Liver (tissue), 9 donors: ENCODE data around the gene INO80. TPM values are rescaled to one million over a fixed set of nuclear protein-coding genes. Genes with fewer than 3 reads are reported as not detected.

Experiments
- DNase-seq: peaks from one replicate; pipeline ENCODE4 v3.0.0-alpha.2; 2017; ENCODE audit warnings: low spot score
- H3K27ac ChIP-seq, 2 donors: one replicate each; pipeline ENCODE4 v1.7.0; 2013; ENCODE audit warnings: inconsistent platforms in 2 of 2, low read length in 2 of 2, control low read depth in 1 of 2, low read depth in 1 of 2, mild to moderate bottlenecking in 1 of 2
- H3K27me3 ChIP-seq, 4 donors: one replicate each; pipeline versions ENCODE4 v1.6.1 to v1.7.0; 2013; ENCODE audit warnings: low read length in 3 of 4, inconsistent platforms in 1 of 4, mild to moderate bottlenecking in 1 of 4, moderate library complexity in 1 of 4; ENCODE audit not compliant: control insufficient read depth in 4 of 4, insufficient read depth in 4 of 4
- H3K36me3 ChIP-seq, 4 donors: one replicate each; pipeline versions ENCODE4 v1.6.1 to v1.7.0; 2013; ENCODE audit warnings: low read length in 3 of 4, mild to moderate bottlenecking in 3 of 4, low read depth in 1 of 4, moderate library complexity in 1 of 4; ENCODE audit not compliant: control insufficient read depth in 4 of 4, insufficient read depth in 3 of 4
- H3K4me1 ChIP-seq, 4 donors: one replicate each; pipeline versions ENCODE4 v1.6.1 to v1.7.0; 2013; ENCODE audit warnings: low read length in 3 of 4, mild to moderate bottlenecking in 3 of 4, moderate library complexity in 1 of 4; ENCODE audit not compliant: control insufficient read depth in 4 of 4, insufficient read depth in 4 of 4
- H3K4me3 ChIP-seq, 3 donors: one replicate each; pipeline versions ENCODE4 v1.6.1 to v1.7.0; 2013; ENCODE audit warnings: low read length in 3 of 3, control low read depth in 1 of 3, low read depth in 1 of 3, mild to moderate bottlenecking in 1 of 3
- H3K9ac ChIP-seq, 2 donors: one replicate each; pipeline ENCODE4 v1.7.0; 2013; ENCODE audit warnings: low read length in 2 of 2, mild to moderate bottlenecking in 2 of 2, moderate library complexity in 2 of 2, control low read depth in 1 of 2, low read depth in 1 of 2
- H3K9me3 ChIP-seq, 4 donors: one replicate each; pipeline versions ENCODE4 v1.6.1 to v1.7.0; 2013; ENCODE audit warnings: low read length in 3 of 4; ENCODE audit not compliant: control insufficient read depth in 4 of 4
- ATF3 ChIP-seq: IDR thresholded peaks from 2 replicates; pipeline ENCODE4 v1.6.1; 2016; ENCODE audit warnings: antibody characterized with exemption
- CTCF ChIP-seq: fragments of 150-350 bp; IDR thresholded peaks from 2 replicates; pipeline ENCODE4 v1.5.1; 2017; ENCODE audit warnings: improper control_type of control experiment, low read depth, low read length; ENCODE audit not compliant: missing input control
- EGR1 ChIP-seq, 2 donors: IDR thresholded peaks; 2 replicates each; pipeline ENCODE4 v1.6.1; 2016 to 2018; ENCODE audit warnings: antibody characterized with exemption in 2 of 2, low read depth in 2 of 2
- FOXA1 ChIP-seq: IDR thresholded peaks from 2 replicates; pipeline ENCODE4 v1.6.1; 2016; ENCODE audit warnings: antibody characterized with exemption
- FOXA2 ChIP-seq: IDR thresholded peaks from 2 replicates; pipeline ENCODE4 v1.6.1; 2016; ENCODE audit warnings: antibody characterized with exemption
- GABPA ChIP-seq, 2 donors: IDR thresholded peaks in 1 of 2; conservative IDR thresholded peaks in 1 of 2; 2 replicates each; pipeline ENCODE4 v1.6.1; 2016; ENCODE audit warnings: antibody characterized with exemption in 2 of 2, mild to moderate bottlenecking in 1 of 2, moderate library complexity in 1 of 2
- HNF4G ChIP-seq: IDR thresholded peaks from 2 replicates; pipeline ENCODE4 v1.6.1; 2016; ENCODE audit warnings: antibody characterized with exemption
- JUND ChIP-seq, 2 donors: IDR thresholded peaks; 2 replicates each; pipeline ENCODE4 v1.6.1; 2016; ENCODE audit warnings: antibody characterized with exemption in 2 of 2
- MAX ChIP-seq: IDR thresholded peaks from 2 replicates; pipeline ENCODE4 v1.6.1; 2016; ENCODE audit warnings: antibody characterized with exemption
- NR2F2 ChIP-seq: IDR thresholded peaks from 2 replicates; pipeline ENCODE4 v1.6.1; 2016; ENCODE audit warnings: antibody characterized with exemption
- RAD21 ChIP-seq, 2 donors: IDR thresholded peaks; 2 replicates each; pipeline ENCODE4 v1.6.1; 2016; ENCODE audit warnings: antibody characterized with exemption in 2 of 2, mild to moderate bottlenecking in 2 of 2
- REST ChIP-seq: IDR thresholded peaks from 2 replicates; pipeline ENCODE4 v1.6.1; 2016; ENCODE audit warnings: antibody characterized with exemption, mild to moderate bottlenecking
- RXRA ChIP-seq, 2 donors: IDR thresholded peaks; 2 replicates each; pipeline ENCODE4 v1.6.1; 2017 to 2018; ENCODE audit warnings: antibody characterized with exemption in 2 of 2, mild to moderate bottlenecking in 1 of 2
- SP1 ChIP-seq: IDR thresholded peaks from 2 replicates; pipeline ENCODE4 v1.6.1; 2018; ENCODE audit warnings: antibody characterized with exemption, mild to moderate bottlenecking
- TAF1 ChIP-seq: conservative IDR thresholded peaks from 2 replicates; pipeline ENCODE4 v1.6.1; 2016; ENCODE audit warnings: antibody characterized with exemption, mild to moderate bottlenecking
- YY1 ChIP-seq: IDR thresholded peaks from 2 replicates; pipeline ENCODE4 v1.6.1; 2016; ENCODE audit warnings: antibody characterized with exemption, mild to moderate bottlenecking
- ZBTB33 ChIP-seq: IDR thresholded peaks from 2 replicates; pipeline ENCODE4 v1.6.1; 2016; ENCODE audit warnings: antibody characterized with exemption
- WGBS: extraction: QIAGEN DNeasy Blood & Tissue Kit; methylation state at CpG from one replicate; pipeline ENCODE4 v1.1.7; 2013; 5-methylcytosine and 5-hydroxymethylcytosine counted together
- polyA plus RNA-seq, 2 donors: library from polyadenylated mRNA; stranded (reverse) in 1 of 2; unstranded in 1 of 2; fragments of 200-250 nt in 1 of 2; fragments of >200 nt in 1 of 2; fragmentation: Nextera tagmentation in 1 of 2; extraction: Ambion mirVana in 1 of 2; gene quantifications; one replicate each; pipeline versions ENCODE4 v1.2.1 to v1.2.3, GENCODE V29; 2013 to 2015
- total RNA-seq, 2 donors: library from RNA; depleted of rRNA; stranded (reverse); fragments of >200 nt; gene quantifications; one replicate each; pipeline ENCODE4 v1.2.3, GENCODE V29; 2014
- donor health status: healthy.
- donor health status: healthy.
- donor health status: healthy.
- donor health status: healthy.
- donor health status: healthy.

Gene INO80
- total and polyA plus RNA-seq, 4 donors = 3.2 to 19.7 (median 9.4) TPM

- no peaks in the 10 kb centered on the region for H3K4me1 ChIP-seq
- WGBS = 88% methylated on average over 6 of the region's 6 CpGs
- DNase-seq = no peak
- H3K36me3 ChIP-seq = peaks cover 5 to 35% (median 18%) of the 10 kb centered on the region in 4 donors
- TF ChIP-seq JUND (IDR thresholded peaks at IDR 0.05) = no peak
- no peak for TF ChIP-seq CTCF
- no peak for TF ChIP-seq ZBTB33
- no peak for TF ChIP-seq FOXA2
- no peak for TF ChIP-seq TAF1
- no peak for TF ChIP-seq SP1
- TF ChIP-seq GABPA (IDR thresholded peaks at IDR 0.05 in 1 of 2, conservative IDR thresholded peaks at IDR 0.05 in 1 of 2) = no peak
- no peak for TF ChIP-seq NR2F2
- TF ChIP-seq RXRA (IDR thresholded peaks at IDR 0.05) = no peak
- no peak for TF ChIP-seq FOXA1
- no peaks in the 10 kb centered on the region for H3K27me3 ChIP-seq
- no peak overlapping the region for H3K9ac ChIP-seq
- no peaks in the 10 kb centered on the region for H3K9me3 ChIP-seq
- H3K4me3 ChIP-seq = no peak overlapping the region
- no peak overlapping the region for H3K27ac ChIP-seq
Measured at GRCh38 chr15:41020829-41021228, 95.3 kb downstream of the INO80 start.

- TF ChIP-seq GABPA (IDR thresholded peaks at IDR 0.05 in 1 of 2, conservative IDR thresholded peaks at IDR 0.05 in 1 of 2) = no peak
- TF ChIP-seq FOXA2 = no peak
- TF ChIP-seq MAX = no peak
- TF ChIP-seq ATF3 = no peak
- no peak for TF ChIP-seq YY1
- no peak for TF ChIP-seq TAF1
- TF ChIP-seq EGR1 (IDR thresholded peaks at IDR 0.05; ENCODE audit: low read depth in 2 of 2) = no peak
- TF ChIP-seq REST = no peak
- TF ChIP-seq FOXA1 = no peak
- no peak for TF ChIP-seq NR2F2
- TF ChIP-seq JUND (IDR thresholded peaks at IDR 0.05) = no peak
- no peak for TF ChIP-seq HNF4G
- TF ChIP-seq RAD21 (IDR thresholded peaks at IDR 0.05) = no peak
- Histone ChIP-seq H3K4me1 (peaks cover 0 to 2% (median 0%) of the 10 kb centered on the region in 4 donors), H3K9ac (no peak overlapping the region), H3K9me3 (no peaks in the 10 kb centered on the region), H3K27me3 (no peaks in the 10 kb centered on the region), H3K4me3 (no peak overlapping the region), H3K27ac (no peak overlapping the region), H3K36me3 (peaks cover 7 to 32% (median 19%) of the 10 kb centered on the region in 4 donors)
- DNase-seq = no peak
- 79% methylated on average over 4 of the region's 4 CpGs for WGBS
Measured at GRCh38 chr15:41020311-41020710, 95.8 kb downstream of the INO80 start.
